ENCODE measurements around the gene HUNK. TPM values are rescaled to one million over a fixed set of nuclear protein-coding genes. Genes with fewer than 3 reads are reported as not detected.

HUNK gene
- under 0.01 TPM in 2 replicates for total RNA-seq

GRCh38 chr21:31872452-31873274, at the start of gene HUNK:
Gene HUNK (plus strand): TSS chr21:31873020. CDS start chr21:31873675, 655 bp downstream.

Other genes starting within 250 kb of the HUNK start
- gene SOD1, start 213.3 kb upstream of the HUNK start, total RNA-seq = 166 and 189 TPM in 2 replicates
- 3.6 and 5.2 TPM in 2 replicates for gene SCAF4, start 140.9 kb upstream of the HUNK start, total RNA-seq

Measured in dermis lymphatic vessel endothelial cell (primary cell).